Measurements from ENCODE around the gene DDX28.
A peak's percentile ranks its signal among the peaks of the same experiment; 100 is the strongest.

DDX28 gene

GRCh38 chr16:68022728-68023537, at the start of gene DDX28, which contains the start of gene DUS2:
Gene DDX28 (minus strand): TSS chr16:68023232. CDS start chr16:68023202, 30 bp downstream.
Gene DUS2 (plus strand): TSS chr16:68023284. CDS start chr16:68038024, 14,740 bp downstream.
- ChIA-PET CTCF (interaction anchor here (0.7 to 3.3 kb wide), 8 partner anchors 9 to 207 kb away, joined by 3 to 25 read pairs (median 3); no protein-coding TSS in a partner anchor), POLR2A (interaction anchor here (0.5 to 1.6 kb wide), 4 partner anchors 8 to 208 kb away, joined by 3 to 5 read pairs (median 3); no protein-coding TSS in a partner anchor)
- no peak for TF ChIP-seq CTCF (IDR thresholded peaks at IDR 0.05; ENCODE audit: insufficient read depth, low read length, missing control alignments)
- DNase-seq (ENCODE audit: low read depth, low spot score) = peak; percentile 38
- H3K4me3 ChIP-seq (ENCODE audit: low read depth, low read length) = peak within 1 kb of the TSS; percentile 99

GRCh38 chr16:68072038-68072695, 49.1 kb upstream of the DDX28 start:
- TF ChIP-seq CTCF (IDR thresholded peaks at IDR 0.05; ENCODE audit: insufficient read depth, low read length, missing control alignments) = no peak
- peak; percentile 34 for DNase-seq (ENCODE audit: low read depth, low spot score)
- ChIA-PET POLR2A (interaction anchor here (0.9 to 1.3 kb wide), 2 partner anchors 11 to 13 kb away, joined by 3 to 5 read pairs; partner anchors contain the start of gene NFATC3), CTCF (interaction anchor here (1.2 to 5.2 kb wide), 5 partner anchors 9 to 404 kb away, joined by 3 to 28 read pairs (median 3); partner anchors contain the start of gene NFATC3)
- H3K4me3 ChIP-seq (ENCODE audit: low read depth, low read length) = no peak overlapping the region

- TF ChIP-seq CTCF (IDR thresholded peaks at IDR 0.05; ENCODE audit: insufficient read depth, low read length, missing control alignments) = no peak
Measured at GRCh38 chr16:68071518-68071901, 48.5 kb upstream of the DDX28 start.

GRCh38 chr16:68070806-68071517, 47.9 kb upstream of the DDX28 start:
- POLR2A ChIA-PET = interaction anchor here (1.3 kb wide), 1 partner anchor 12 kb away, joined by 3 read pairs; no protein-coding TSS in a partner anchor
- CTCF ChIA-PET = interaction anchor here (0.9 to 5.2 kb wide), 9 partner anchors 8 to 403 kb away, joined by 3 to 28 read pairs (median 4); partner anchors contain the start of gene NFATC3
- TF ChIP-seq CTCF (IDR thresholded peaks at IDR 0.05; ENCODE audit: insufficient read depth, low read length, missing control alignments) = no peak
- H3K4me3 ChIP-seq (ENCODE audit: low read depth, low read length) = no peak overlapping the region
- no peak for DNase-seq (ENCODE audit: low read depth, low spot score)

More at GRCh38 chr16:68071518-68071901, 48.5 kb upstream of the DDX28 start:
- CTCF ChIA-PET = interaction anchor here (1.2 to 5.2 kb wide), 6 partner anchors 8 to 403 kb away, joined by 3 to 28 read pairs (median 4); partner anchors contain the start of gene NFATC3
- POLR2A ChIA-PET = interaction anchor here (1.3 kb wide), 1 partner anchor 12 kb away, joined by 3 read pairs; no protein-coding TSS in a partner anchor
- DNase-seq (ENCODE audit: low read depth, low spot score) = no peak
- H3K4me3 ChIP-seq (ENCODE audit: low read depth, low read length) = no peak overlapping the region

GRCh38 chr16:68070249-68070730, 47.3 kb upstream of the DDX28 start:
- DNase-seq (ENCODE audit: low read depth, low spot score) = no peak
- POLR2A ChIA-PET = no interaction called here
- CTCF ChIA-PET = interaction anchor here (0.9 to 2.3 kb wide), 5 partner anchors 9 to 79 kb away, joined by 3 to 7 read pairs (median 5); partner anchors contain the start of gene NFATC3
- TF ChIP-seq CTCF (IDR thresholded peaks at IDR 0.05; ENCODE audit: insufficient read depth, low read length, missing control alignments) = no peak
- H3K4me3 ChIP-seq (ENCODE audit: low read depth, low read length) = no peak overlapping the region
